Posterior cingulate gyrus (tissue), 11 donors: Measurements from ENCODE around the gene LAMA3.

ENCODE experiments used
- DNase-seq, 10 donors: peaks; one replicate each; pipeline versions ENCODE4 v3.0.0 to v3.0.0-alpha.2; 2020 to 2021; ENCODE audit warnings: mixed read lengths in 3 of 10
- intact Hi-C: fragments of 100-400 bp; cut with DNase I; formaldehyde crosslinking; loops from one replicate; pipeline ENCODE4 v1.15.1; 2023

Gene LAMA3

GRCh38 chr18:23669202-23669766, 20.0 kb upstream of the LAMA3 start:
- DNase-seq: no peak
- intact Hi-C loops: no loop called here

- intact Hi-C loops: no loop called here
- DNase-seq: no peak
Measured at GRCh38 chr18:23669804-23670405, 19.3 kb upstream of the LAMA3 start.

- DNase-seq: no peak
- intact Hi-C loops: no loop called here
Measured at GRCh38 chr18:23671564-23671963, 17.7 kb upstream of the LAMA3 start.

- no peak for DNase-seq
- intact Hi-C loops: no loop called here
Measured at GRCh38 chr18:23673725-23674124, 15.5 kb upstream of the LAMA3 start.

- no peak for DNase-seq
Measured at GRCh38 chr18:23675236-23675635, 14.0 kb upstream of the LAMA3 start.

GRCh38 chr18:23675896-23676295, 13.4 kb upstream of the LAMA3 start:
- no peak for DNase-seq
- intact Hi-C loops: no loop called here

More at GRCh38 chr18:23675236-23675635, 14.0 kb upstream of the LAMA3 start:
- intact Hi-C loops: no loop called here

- DNase-seq: no peak
- intact Hi-C loops: no loop called here
Measured at GRCh38 chr18:23682045-23682444, 7.2 kb upstream of the LAMA3 start.

- intact Hi-C loops: no loop called here
- DNase-seq: no peak
Measured at GRCh38 chr18:23682472-23682871, 6.8 kb upstream of the LAMA3 start.

- intact Hi-C loops: no loop called here
- DNase-seq: no peak
Measured at GRCh38 chr18:23683155-23683554, 6.1 kb upstream of the LAMA3 start.

GRCh38 chr18:23683671-23684070, 5.6 kb upstream of the LAMA3 start:
- intact Hi-C loops: no loop called here
- DNase-seq: no peak

GRCh38 chr18:23684515-23685197, 4.6 kb upstream of the LAMA3 start:
- DNase-seq: no peak

GRCh38 chr18:23688528-23688927, 725 bp upstream of the LAMA3 start:
- intact Hi-C loops: no loop called here
- DNase-seq: no peak

More at GRCh38 chr18:23684515-23685197, 4.6 kb upstream of the LAMA3 start:
- intact Hi-C loops: no loop called here

- intact Hi-C loops: no loop called here
Measured at GRCh38 chr18:23689616-23690504, 607 bp downstream of the LAMA3 start.

GRCh38 chr18:23690505-23691068, 1.3 kb downstream of the LAMA3 start:
- intact Hi-C loops: no loop called here
- peak in 1 of 10 donors; percentile 76 for DNase-seq

More at GRCh38 chr18:23689616-23690504, 607 bp downstream of the LAMA3 start:
- DNase-seq: peak in 5 of 10 donors; percentile 8 to 82 (median 70)

GRCh38 chr18:23693846-23694245, 4.6 kb downstream of the LAMA3 start:
- DNase-seq: no peak
- intact Hi-C loops: no loop called here

GRCh38 chr18:23694637-23695430, 5.6 kb downstream of the LAMA3 start:
- intact Hi-C loops: no loop called here
- DNase-seq: no peak

GRCh38 chr18:23701017-23701416, 11.8 kb downstream of the LAMA3 start:
- intact Hi-C loops: no loop called here
- DNase-seq: no peak

GRCh38 chr18:23701544-23702064, 12.4 kb downstream of the LAMA3 start:
- intact Hi-C loops: no loop called here
- no peak for DNase-seq

- intact Hi-C loops: no loop called here
- DNase-seq: no peak
Measured at GRCh38 chr18:23702606-23703005, 13.4 kb downstream of the LAMA3 start.
